Activated CD4-positive, CD25-positive, alpha-beta regulatory T cell treated with anti-CD3 and anti-CD28 coated beads, Interleukin-2, amount 50 U/mL, for 24 hours (primary cell): Measurements from ENCODE around the gene TRAPPC3.
A peak's percentile ranks its signal among the peaks of the same experiment; 100 is the strongest.
"Not testable (repeated sequence)": the region's sequence is repeated elsewhere in the genome, so short reads cannot be mapped to it uniquely, and the experiment has no call there.

Experiments used
- ATAC-seq, 2 donors: fragments of 150-1000 bp; cut with Tn5 transposase; one replicate each; pipeline ENCODE4 v1.10.0; 2021; ENCODE audit warnings: mild to moderate bottlenecking in 1 of 2, moderate library complexity in 1 of 2

TRAPPC3 gene

GRCh38 chr1:36149237-36149972 lies at the start of gene TRAPPC3:
Gene TRAPPC3, minus strand, starts transcription at chr1:36149486. Its CDS starts 108 bp downstream, at chr1:36149378.
- peak; percentile 97 for ATAC-seq

- ATAC-seq = no peak
Observed at GRCh38 chr1:36198641-36199040, 49.4 kb upstream of the TRAPPC3 start.

- not testable (repeated sequence) for ATAC-seq
Observed at GRCh38 chr1:36196805-36197204, 47.5 kb upstream of the TRAPPC3 start.

- peak; percentile 94 to 98 for ATAC-seq
Observed at GRCh38 chr1:36187800-36188593, 38.7 kb upstream of the TRAPPC3 start.

- no peak for ATAC-seq
Observed at GRCh38 chr1:36183309-36183856, 34.1 kb upstream of the TRAPPC3 start.

GRCh38 chr1:36182734-36183133 lies 33.4 kb upstream of the TRAPPC3 start:
- ATAC-seq = no peak

GRCh38 chr1:36179220-36179600 lies 29.9 kb upstream of the TRAPPC3 start:
- ATAC-seq = no peak

GRCh38 chr1:36178471-36179219 lies 29.4 kb upstream of the TRAPPC3 start:
- ATAC-seq = no peak

- no peak for ATAC-seq
Observed at GRCh38 chr1:36177589-36178431, 28.5 kb upstream of the TRAPPC3 start.

GRCh38 chr1:36176106-36176949 lies 27.0 kb upstream of the TRAPPC3 start:
- ATAC-seq = no peak

- no peak for ATAC-seq
Observed at GRCh38 chr1:36175137-36176095, 26.1 kb upstream of the TRAPPC3 start.

GRCh38 chr1:36174713-36175112 lies 25.4 kb upstream of the TRAPPC3 start:
- ATAC-seq = no peak

GRCh38 chr1:36172983-36173382 lies 23.7 kb upstream of the TRAPPC3 start:
- ATAC-seq = no peak

GRCh38 chr1:36172017-36172747 lies 22.9 kb upstream of the TRAPPC3 start:
- ATAC-seq = no peak

- ATAC-seq = no peak
Observed at GRCh38 chr1:36170643-36171412, 21.5 kb upstream of the TRAPPC3 start.

- ATAC-seq = no peak
Observed at GRCh38 chr1:36168514-36168913, 19.2 kb upstream of the TRAPPC3 start.

GRCh38 chr1:36166938-36167905 lies 17.9 kb upstream of the TRAPPC3 start:
- ATAC-seq = no peak
